Urinary bladder (tissue), 4 donors: ENCODE results near the gene WDTC1. TPM values are rescaled to one million over a fixed set of nuclear protein-coding genes. Genes with fewer than 3 reads are reported as not detected.
"Not testable (repeated sequence)": the region's sequence is repeated elsewhere in the genome, so short reads cannot be mapped to it uniquely, and the experiment has no call there.

ENCODE experiments used
- DNase-seq: peaks from one replicate; pipeline ENCODE4 v3.0.0-alpha.2; 2015; ENCODE audit errors: extremely low spot score
- H3K27ac ChIP-seq: one replicate; pipeline ENCODE4 v1.5.1; 2013; ENCODE audit warnings: low read depth, mild to moderate bottlenecking, moderate library complexity
- H3K36me3 ChIP-seq: one replicate; pipeline ENCODE4 v1.6.1; 2013; ENCODE audit warnings: mild to moderate bottlenecking, moderate library complexity; ENCODE audit not compliant: insufficient read depth
- H3K4me1 ChIP-seq: one replicate; pipeline ENCODE4 v1.6.1; 2013; ENCODE audit warnings: mild to moderate bottlenecking, moderate library complexity; ENCODE audit not compliant: insufficient read depth
- H3K4me3 ChIP-seq: one replicate; pipeline ENCODE4 v1.5.1; 2013; ENCODE audit warnings: low read depth, low read length
- WGBS: extraction: QIAGEN DNeasy Blood & Tissue Kit; methylation state at CpG from one replicate; pipeline ENCODE4 v1.1.7; 2013; 5-methylcytosine and 5-hydroxymethylcytosine counted together
- polyA plus RNA-seq: library from polyadenylated mRNA; stranded (reverse); fragments of 200-250 nt; gene quantifications from one replicate; pipeline ENCODE4 v1.2.3, GENCODE V29; 2013
- total RNA-seq: library from RNA; depleted of rRNA; stranded (reverse); fragments of >200 nt; gene quantifications from one replicate; pipeline ENCODE4 v1.2.3, GENCODE V29; 2014
- donor health status: healthy with polysubstance abuse.
- donor health status: healthy.

Gene WDTC1
- total and polyA plus RNA-seq, 2 donors = 16.5 to 39.8 TPM

GRCh38 chr1:27274204-27274603 lies 39.8 kb downstream of the WDTC1 start:
- Histone ChIP-seq H3K4me3 (no peak overlapping the region), H3K27ac (no peak overlapping the region), H3K4me1 (no peaks in the 10 kb centered on the region), H3K36me3 (no peaks in the 10 kb centered on the region)
- no peak for DNase-seq
- 85% methylated on average over 1 of the region's 1 CpG for WGBS

- DNase-seq = no peak
- 78% methylated on average over 3 of the region's 3 CpGs for WGBS
- Histone ChIP-seq H3K27ac (no peak overlapping the region), H3K36me3 (no peaks in the 10 kb centered on the region), H3K4me1 (no peaks in the 10 kb centered on the region), H3K4me3 (no peak overlapping the region)
These were observed 41.3 kb downstream of the WDTC1 start for GRCh38 chr1:27275696-27276095.

GRCh38 chr1:27284425-27285273 lies 50.2 kb downstream of the WDTC1 start:
- no peaks in the 10 kb centered on the region for H3K36me3 ChIP-seq
- H3K4me1 ChIP-seq = no peaks in the 10 kb centered on the region
- DNase-seq = peak; percentile 48
- no peak overlapping the region for H3K27ac ChIP-seq
- H3K4me3 ChIP-seq = no peak overlapping the region
- 48% methylated on average over 11 of the region's 11 CpGs for WGBS

- Histone ChIP-seq H3K4me3 (no peak overlapping the region), H3K4me1 (no peaks in the 10 kb centered on the region), H3K27ac (no peak overlapping the region), H3K36me3 (no peaks in the 10 kb centered on the region)
- 78% methylated on average over 2 of the region's 2 CpGs for WGBS
- no peak for DNase-seq
These were observed 50.8 kb downstream of the WDTC1 start for GRCh38 chr1:27285274-27285660.

GRCh38 chr1:27285821-27286220 lies 51.4 kb downstream of the WDTC1 start:
- H3K4me1 ChIP-seq, DNase-seq, H3K4me3 ChIP-seq, H3K36me3 ChIP-seq, H3K27ac ChIP-seq: not testable (repeated sequence)
- 94% methylated on average over 7 of the region's 7 CpGs for WGBS

- H3K36me3 ChIP-seq, DNase-seq, H3K4me3 ChIP-seq, H3K27ac ChIP-seq, H3K4me1 ChIP-seq: not testable (repeated sequence)
- 97% methylated on average over 23 of the region's 29 CpGs for WGBS
These were observed 54.7 kb downstream of the WDTC1 start for GRCh38 chr1:27289125-27289524.

- peaks cover 2% of the 10 kb centered on the region for H3K36me3 ChIP-seq
- WGBS = 92% methylated on average over 3 of the region's 3 CpGs
- H3K4me3 ChIP-seq = no peak overlapping the region
- no peaks in the 10 kb centered on the region for H3K4me1 ChIP-seq
- H3K27ac ChIP-seq = no peak overlapping the region
- DNase-seq = no peak
These were observed 56.1 kb downstream of the WDTC1 start for GRCh38 chr1:27290581-27290980.

- Histone ChIP-seq H3K27ac (no peak overlapping the region), H3K4me3 (no peak overlapping the region), H3K4me1 (no peaks in the 10 kb centered on the region), H3K36me3 (peaks cover 2% of the 10 kb centered on the region)
- whole genome bisulfite sequencing = 93% methylated on average over 5 of the region's 5 CpGs
- no peak for DNase-seq
These were observed 57.7 kb downstream of the WDTC1 start for GRCh38 chr1:27292106-27292505.

GRCh38 chr1:27293915-27294314 lies 59.5 kb downstream of the WDTC1 start:
- Histone ChIP-seq H3K4me1 (no peaks in the 10 kb centered on the region), H3K36me3 (peaks cover 2% of the 10 kb centered on the region), H3K4me3 (no peak overlapping the region), H3K27ac (no peak overlapping the region)
- WGBS = 94% methylated on average over 8 of the region's 8 CpGs
- DNase-seq = no peak

- 36% methylated on average over 10 of the region's 10 CpGs for WGBS
- Histone ChIP-seq H3K4me1 (no peaks in the 10 kb centered on the region), H3K27ac (no peak overlapping the region), H3K4me3 (no peak overlapping the region), H3K36me3 (no peaks in the 10 kb centered on the region)
- no peak for DNase-seq
These were observed 62.4 kb downstream of the WDTC1 start for GRCh38 chr1:27296773-27297291.

- no peak overlapping the region for H3K4me3 ChIP-seq
- no peak for DNase-seq
- 93% methylated on average over 3 of the region's 3 CpGs for WGBS
- no peak overlapping the region for H3K27ac ChIP-seq
- H3K36me3 ChIP-seq = no peaks in the 10 kb centered on the region
- no peaks in the 10 kb centered on the region for H3K4me1 ChIP-seq
These were observed 63.5 kb downstream of the WDTC1 start for GRCh38 chr1:27297903-27298302.

GRCh38 chr1:27298632-27299384 lies 64.4 kb downstream of the WDTC1 start:
- no peak for DNase-seq
- Histone ChIP-seq H3K27ac (peak overlapping the region; percentile 72), H3K4me1 (no peaks in the 10 kb centered on the region), H3K36me3 (no peaks in the 10 kb centered on the region), H3K4me3 (no peak overlapping the region)
- 45% methylated on average over 8 of the region's 8 CpGs for WGBS

GRCh38 chr1:27299385-27300271 lies 65.2 kb downstream of the WDTC1 start:
- peak; percentile 83 for DNase-seq
- peak overlapping the region; percentile 89 for H3K27ac ChIP-seq
- no peaks in the 10 kb centered on the region for H3K4me1 ChIP-seq
- no peaks in the 10 kb centered on the region for H3K36me3 ChIP-seq
- 25% methylated on average over 14 of the region's 14 CpGs for WGBS
- no peak overlapping the region for H3K4me3 ChIP-seq
